Panc1 (cell line): ENCODE data around the gene BCHE. TPM values are rescaled to one million over a fixed set of nuclear protein-coding genes. Genes with fewer than 3 reads are reported as not detected.

Source experiments
- ATAC-seq: fragments of 200-7000 bp; cut with Tn5 transposase; 2 replicates; pipeline ENCODE4 v1.9.1; 2020; ENCODE audit warnings: mild to moderate bottlenecking, moderate library complexity
- BruUV-seq: library from RNA; stranded (reverse); fragments of 400-500 nt; replicated peaks from 2 replicates; lab custom pipeline; 2021; lab: Mats Ljungman, UMichigan
- CTCF ChIA-PET: fragments of 300-600 bp; sonication (Branson Sonifier 250); formaldehyde crosslinking; loops from one replicate; lab custom pipeline; 2022; ENCODE audit warnings: antibody characterized with exemption; lab: Charles Lee
- POLR2A ChIA-PET: fragments of 300-600 bp; sonication (Branson Sonifier 250); formaldehyde crosslinking; loops from one replicate; lab custom pipeline; 2022; ENCODE audit warnings: antibody characterized with exemption; lab: Charles Lee
- DNase-seq: peaks from one replicate; pipeline ENCODE4 v3.0.0-alpha.2; 2010; ENCODE audit warnings: low read depth, low spot score
- H3K27ac ChIP-seq: 2 replicates; pipeline ENCODE4 v1.5.1; 2011; ENCODE audit warnings: mild to moderate bottlenecking, low read length, inconsistent platforms
- H3K27me3 ChIP-seq: fragments of 200-500 bp; sonication (Bioruptor generic); 2 replicates; pipeline ENCODE4 v1.6.0; 2014; ENCODE audit warnings: low read length, inconsistent platforms; ENCODE audit not compliant: control insufficient read depth, insufficient read depth
- H3K36me3 ChIP-seq: fragments of 200-500 bp; sonication (Bioruptor generic); 2 replicates; pipeline ENCODE4 v1.5.1; 2014; ENCODE audit warnings: inconsistent platforms, mild to moderate bottlenecking, low read length, moderate library complexity; ENCODE audit not compliant: control insufficient read depth, insufficient read depth
- H3K4me1 ChIP-seq: 2 replicates; pipeline ENCODE4 v1.5.1; 2011; ENCODE audit warnings: inconsistent platforms, mild to moderate bottlenecking, low read length, moderate library complexity; ENCODE audit not compliant: control insufficient read depth, insufficient read depth
- H3K4me3 ChIP-seq, 2 experiments: 2 replicates each; pipeline ENCODE4 v1.5.1; 2011 to 2012; ENCODE audit warnings: low read depth in 2 of 2, low read length in 2 of 2, mild to moderate bottlenecking in 2 of 2, inconsistent platforms in 1 of 2, moderate library complexity in 1 of 2
- H3K9me3 ChIP-seq: fragments of 200-500 bp; sonication (Bioruptor generic); 2 replicates; pipeline ENCODE4 v1.5.1; 2014; ENCODE audit warnings: low read depth, mild to moderate bottlenecking, inconsistent platforms, low read length, moderate library complexity; ENCODE audit not compliant: control insufficient read depth, insufficient read depth
- CTCF ChIP-seq: fragments of 450-650 bp; IDR thresholded peaks from 2 replicates; pipeline ENCODE4 v1.5.1; 2017; ENCODE audit warnings: mild to moderate bottlenecking
- POLR2AphosphoS5 ChIP-seq: IDR thresholded peaks from 2 replicates; pipeline ENCODE4 v1.6.1; 2012; ENCODE audit warnings: mild to moderate bottlenecking, low read depth, low read length, moderate library complexity
- REST ChIP-seq, 2 experiments: IDR thresholded peaks; 2 replicates each; pipeline ENCODE4 v1.6.1; 2011 to 2012; ENCODE audit warnings: low read depth in 2 of 2, control low read depth in 1 of 2, low read length in 1 of 2, mild to moderate bottlenecking in 1 of 2, moderate library complexity in 1 of 2; ENCODE audit not compliant: insufficient read depth in 1 of 2
- SIN3A ChIP-seq: IDR thresholded peaks from 2 replicates; pipeline ENCODE4 v1.6.1; 2012; ENCODE audit warnings: low read depth, mild to moderate bottlenecking, low read length, moderate library complexity, borderline replicate concordance; ENCODE audit not compliant: insufficient read depth
- TCF7L2 ChIP-seq: IDR thresholded peaks from 2 replicates; pipeline ENCODE4 v1.6.1; 2011; ENCODE audit warnings: mild to moderate bottlenecking, low read depth, low read length, inconsistent platforms
- in situ Hi-C: cut with HindIII; loops from 2 replicates; pipeline ENCODE4 v1.10.0; 2016; ENCODE audit warnings: low sequenced_read_pairs, low pct_unique_long_range_greater_than_20kb
- intact Hi-C: fragments of 100-400 bp; cut with micrococcal nuclease; formaldehyde crosslinking; loops from one replicate; pipeline ENCODE4 v1.10.0; 2022; ENCODE audit not compliant: unreplicated experiment
- total RNA-seq: library from RNA; stranded (reverse); gene quantifications from one replicate; pipeline ENCODE4 v1.2.1, GENCODE V29; 2021; ENCODE audit not compliant: unreplicated experiment

The BCHE gene
- total RNA-seq, 1 experiment from 2014 or later: 1.5 TPM

GRCh38 chr3:165868088-165868487 lies 30.9 kb upstream of the BCHE start:
- in situ Hi-C loops: no loop called here
- Histone ChIP-seq H3K9me3 (no peaks in the 10 kb centered on the region), H3K4me3 (no peak overlapping the region), H3K27ac (no peak overlapping the region), H3K36me3 (no peaks in the 10 kb centered on the region), H3K27me3 (no peaks in the 10 kb centered on the region), H3K4me1 (no peaks in the 10 kb centered on the region)
- ATAC-seq: no peak
- intact Hi-C loops: no loop called here
- TF ChIP-seq TCF7L2 (no peak), REST (IDR thresholded peaks at IDR 0.05; ENCODE audit: insufficient read depth in 1 of 2, low read depth in 2 of 2, low read length in 1 of 2) (no peak), POLR2AphosphoS5 (no peak), CTCF (no peak)
- DNase-seq: no peak
- no TSS peak for BruUV-seq
- ChIA-PET POLR2A (no interaction called here), CTCF (no interaction called here)

GRCh38 chr3:165859061-165859460 lies 21.8 kb upstream of the BCHE start:
- ATAC-seq (no peak), DNase-seq (no peak)
- Histone ChIP-seq H3K36me3 (no peaks in the 10 kb centered on the region), H3K27ac (no peak overlapping the region), H3K27me3 (no peaks in the 10 kb centered on the region), H3K9me3 (no peaks in the 10 kb centered on the region), H3K4me1 (no peaks in the 10 kb centered on the region), H3K4me3 (no peak overlapping the region)
- intact Hi-C loops (loop anchor here (5.0 to 10.0 kb wide), 2 partner anchors 416 to 1173 kb away; no protein-coding TSS in a partner anchor), in situ Hi-C loops (no loop called here)
- BruUV-seq: no TSS peak
- POLR2A ChIA-PET: interaction anchor here (0.6 kb wide), 1 partner anchor 32 kb away, joined by 4 read pairs; no protein-coding TSS in a partner anchor
- CTCF ChIA-PET: no interaction called here
- TF ChIP-seq POLR2AphosphoS5: no peak
- TF ChIP-seq SIN3A: no peak
- TF ChIP-seq REST (IDR thresholded peaks at IDR 0.05; ENCODE audit: insufficient read depth in 1 of 2, low read depth in 2 of 2, low read length in 1 of 2): no peak
- no peak for TF ChIP-seq TCF7L2
- TF ChIP-seq CTCF: no peak
